ENCODE results near the gene BBS1.

DNA sequence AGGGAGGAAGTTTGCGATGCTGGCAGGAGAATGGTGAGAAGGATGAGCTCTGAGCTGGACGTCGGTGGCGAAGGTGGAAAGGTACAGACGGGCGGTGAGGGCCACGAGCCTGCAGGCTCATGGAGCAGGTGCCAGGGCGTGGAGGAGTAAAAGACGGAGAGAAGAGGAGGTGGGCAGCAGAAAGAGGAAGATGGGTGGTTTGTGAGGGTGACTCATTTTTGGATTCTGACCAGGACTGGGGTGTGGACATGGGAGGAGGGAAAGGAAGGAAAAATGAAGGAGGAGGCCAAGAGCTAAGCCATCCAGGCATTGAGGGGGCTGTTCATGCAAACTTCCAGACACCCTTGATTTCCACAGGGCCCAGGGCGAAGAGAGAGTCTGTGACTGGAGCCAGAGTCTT lies 31.9 kb downstream of the BBS1 start:
- TF ChIP-seq, protein P1, sequence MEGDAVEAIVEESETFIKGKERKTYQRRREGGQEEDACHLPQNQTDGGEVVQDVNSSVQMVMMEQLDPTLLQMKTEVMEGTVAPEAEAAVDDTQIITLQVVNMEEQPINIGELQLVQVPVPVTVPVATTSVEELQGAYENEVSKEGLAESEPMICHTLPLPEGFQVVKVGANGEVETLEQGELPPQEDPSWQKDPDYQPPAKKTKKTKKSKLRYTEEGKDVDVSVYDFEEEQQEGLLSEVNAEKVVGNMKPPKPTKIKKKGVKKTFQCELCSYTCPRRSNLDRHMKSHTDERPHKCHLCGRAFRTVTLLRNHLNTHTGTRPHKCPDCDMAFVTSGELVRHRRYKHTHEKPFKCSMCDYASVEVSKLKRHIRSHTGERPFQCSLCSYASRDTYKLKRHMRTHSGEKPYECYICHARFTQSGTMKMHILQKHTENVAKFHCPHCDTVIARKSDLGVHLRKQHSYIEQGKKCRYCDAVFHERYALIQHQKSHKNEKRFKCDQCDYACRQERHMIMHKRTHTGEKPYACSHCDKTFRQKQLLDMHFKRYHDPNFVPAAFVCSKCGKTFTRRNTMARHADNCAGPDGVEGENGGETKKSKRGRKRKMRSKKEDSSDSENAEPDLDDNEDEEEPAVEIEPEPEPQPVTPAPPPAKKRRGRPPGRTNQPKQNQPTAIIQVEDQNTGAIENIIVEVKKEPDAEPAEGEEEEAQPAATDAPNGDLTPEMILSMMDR (IDR thresholded peaks at IDR 0.05) = no peak
- no peak for TF ChIP-seq POLR2AphosphoS5 (IDR thresholded peaks at IDR 0.05)
- no peak for TF ChIP-seq POLR2A (IDR thresholded peaks at IDR 0.05)
